Panc1 (cell line): ENCODE measurements around the gene WDR27. TPM values are rescaled to one million over a fixed set of nuclear protein-coding genes. Genes with fewer than 3 reads are reported as not detected.
A peak's percentile ranks its signal among the peaks of the same experiment; 100 is the strongest.

Experiments used
- ATAC-seq: fragments of 200-7000 bp; cut with Tn5 transposase; 2 replicates; pipeline ENCODE4 v1.9.1; 2020; ENCODE audit warnings: mild to moderate bottlenecking, moderate library complexity
- BruUV-seq: library from RNA; stranded (reverse); fragments of 400-500 nt; replicated peaks from 2 replicates; lab custom pipeline; 2021; lab: Mats Ljungman, UMichigan
- CTCF ChIA-PET: fragments of 300-600 bp; sonication (Branson Sonifier 250); formaldehyde crosslinking; loops from one replicate; lab custom pipeline; 2022; ENCODE audit warnings: antibody characterized with exemption; lab: Charles Lee
- POLR2A ChIA-PET: fragments of 300-600 bp; sonication (Branson Sonifier 250); formaldehyde crosslinking; loops from one replicate; lab custom pipeline; 2022; ENCODE audit warnings: antibody characterized with exemption; lab: Charles Lee
- DNase-seq: peaks from one replicate; pipeline ENCODE4 v3.0.0-alpha.2; 2010; ENCODE audit warnings: low read depth, low spot score
- H3K27ac ChIP-seq: 2 replicates; pipeline ENCODE4 v1.5.1; 2011; ENCODE audit warnings: mild to moderate bottlenecking, low read length, inconsistent platforms
- H3K27me3 ChIP-seq: fragments of 200-500 bp; sonication (Bioruptor generic); 2 replicates; pipeline ENCODE4 v1.6.0; 2014; ENCODE audit warnings: low read length, inconsistent platforms; ENCODE audit not compliant: control insufficient read depth, insufficient read depth
- H3K36me3 ChIP-seq: fragments of 200-500 bp; sonication (Bioruptor generic); 2 replicates; pipeline ENCODE4 v1.5.1; 2014; ENCODE audit warnings: inconsistent platforms, mild to moderate bottlenecking, low read length, moderate library complexity; ENCODE audit not compliant: control insufficient read depth, insufficient read depth
- H3K4me1 ChIP-seq: 2 replicates; pipeline ENCODE4 v1.5.1; 2011; ENCODE audit warnings: inconsistent platforms, mild to moderate bottlenecking, low read length, moderate library complexity; ENCODE audit not compliant: control insufficient read depth, insufficient read depth
- H3K4me3 ChIP-seq, 2 experiments: 2 replicates each; pipeline ENCODE4 v1.5.1; 2011 to 2012; ENCODE audit warnings: low read depth in 2 of 2, low read length in 2 of 2, mild to moderate bottlenecking in 2 of 2, inconsistent platforms in 1 of 2, moderate library complexity in 1 of 2
- H3K9me3 ChIP-seq: fragments of 200-500 bp; sonication (Bioruptor generic); 2 replicates; pipeline ENCODE4 v1.5.1; 2014; ENCODE audit warnings: low read depth, mild to moderate bottlenecking, inconsistent platforms, low read length, moderate library complexity; ENCODE audit not compliant: control insufficient read depth, insufficient read depth
- POLR2AphosphoS5 ChIP-seq: IDR thresholded peaks from 2 replicates; pipeline ENCODE4 v1.6.1; 2012; ENCODE audit warnings: mild to moderate bottlenecking, low read depth, low read length, moderate library complexity
- SIN3A ChIP-seq: IDR thresholded peaks from 2 replicates; pipeline ENCODE4 v1.6.1; 2012; ENCODE audit warnings: low read depth, mild to moderate bottlenecking, low read length, moderate library complexity, borderline replicate concordance; ENCODE audit not compliant: insufficient read depth
- TCF7L2 ChIP-seq: IDR thresholded peaks from 2 replicates; pipeline ENCODE4 v1.6.1; 2011; ENCODE audit warnings: mild to moderate bottlenecking, low read depth, low read length, inconsistent platforms
- in situ Hi-C: cut with HindIII; loops from 2 replicates; pipeline ENCODE4 v1.10.0; 2016; ENCODE audit warnings: low sequenced_read_pairs, low pct_unique_long_range_greater_than_20kb
- intact Hi-C: fragments of 100-400 bp; cut with micrococcal nuclease; formaldehyde crosslinking; loops from one replicate; pipeline ENCODE4 v1.10.0; 2022; ENCODE audit not compliant: unreplicated experiment
- total RNA-seq: library from RNA; stranded (reverse); gene quantifications from one replicate; pipeline ENCODE4 v1.2.1, GENCODE V29; 2021; ENCODE audit not compliant: unreplicated experiment
- TF ChIP-seq, protein P1 (sequence below): fragments of 450-650 bp; IDR thresholded peaks from 2 replicates; pipeline ENCODE4 v1.5.1; 2017; ENCODE audit warnings: mild to moderate bottlenecking
- TF ChIP-seq, protein P2 (sequence below), 2 experiments: IDR thresholded peaks; 2 replicates each; pipeline ENCODE4 v1.6.1; 2011 to 2012; ENCODE audit warnings: low read depth in 2 of 2, control low read depth in 1 of 2, low read length in 1 of 2, mild to moderate bottlenecking in 1 of 2, moderate library complexity in 1 of 2; ENCODE audit not compliant: insufficient read depth in 1 of 2

WDR27 gene
- total RNA-seq, 1 experiment from 2014 or later, result 56.3 TPM

DNA sequence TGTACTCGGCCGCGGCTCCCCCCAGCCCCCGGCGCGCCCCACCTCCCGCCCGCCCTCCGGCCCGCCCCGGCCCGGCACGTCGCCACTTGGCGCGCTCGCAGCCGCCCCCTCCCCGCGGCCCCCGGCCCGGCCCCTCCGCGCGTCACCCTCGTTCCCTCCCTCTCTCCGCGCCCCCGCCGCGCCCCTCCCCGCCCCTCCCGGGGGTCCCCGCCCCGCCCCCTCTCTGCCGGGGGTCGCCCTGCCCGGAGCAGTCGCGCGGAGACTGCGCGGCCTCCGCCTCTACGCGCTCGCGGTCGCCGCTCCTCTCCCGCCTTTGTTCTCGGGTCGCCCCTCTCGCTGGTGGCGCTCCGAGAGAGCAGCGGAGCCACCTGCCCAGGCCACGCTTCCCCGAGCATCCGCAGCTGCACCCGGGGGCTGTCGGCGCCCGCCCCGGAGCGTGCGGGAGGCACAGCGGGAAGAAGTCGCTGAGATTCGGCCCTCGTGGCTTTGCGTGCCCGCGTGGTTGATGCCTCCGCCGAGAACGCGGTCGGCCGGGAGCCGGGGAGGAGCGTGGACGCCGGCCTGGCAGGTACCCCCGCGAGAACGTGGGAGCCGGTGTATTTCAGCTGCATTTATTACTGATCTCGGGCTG, 22.8 kb upstream of the WDR27 start, which contains the start of gene PHF10:
Gene PHF10 (minus strand): TSS at position 7 of the 631 bp plus-strand sequence. CDS start 569 bp downstream, outside the sequence.
- BruUV-seq, result no TSS peak
- Histone ChIP-seq H3K9me3 (no peaks in the 10 kb centered on the region), H3K4me1 (peaks cover 30% of the 10 kb centered on the region), H3K4me3 (peak within 1 kb of the TSS; percentile 76 to 89), H3K27me3 (no peaks in the 10 kb centered on the region), H3K36me3 (no peaks in the 10 kb centered on the region), H3K27ac (peak within 1 kb of the TSS; percentile 90)
- ChIA-PET POLR2A (interaction anchor here (1.1 kb wide), 2 partner anchors 16 to 23 kb away, joined by 3 to 6 read pairs; no protein-coding TSS in a partner anchor), CTCF (no interaction called here)
- in situ Hi-C loops, result no loop called here
- ATAC-seq, result peak; percentile 80
- intact Hi-C loops, result no loop called here
- TF ChIP-seq, protein P1, sequence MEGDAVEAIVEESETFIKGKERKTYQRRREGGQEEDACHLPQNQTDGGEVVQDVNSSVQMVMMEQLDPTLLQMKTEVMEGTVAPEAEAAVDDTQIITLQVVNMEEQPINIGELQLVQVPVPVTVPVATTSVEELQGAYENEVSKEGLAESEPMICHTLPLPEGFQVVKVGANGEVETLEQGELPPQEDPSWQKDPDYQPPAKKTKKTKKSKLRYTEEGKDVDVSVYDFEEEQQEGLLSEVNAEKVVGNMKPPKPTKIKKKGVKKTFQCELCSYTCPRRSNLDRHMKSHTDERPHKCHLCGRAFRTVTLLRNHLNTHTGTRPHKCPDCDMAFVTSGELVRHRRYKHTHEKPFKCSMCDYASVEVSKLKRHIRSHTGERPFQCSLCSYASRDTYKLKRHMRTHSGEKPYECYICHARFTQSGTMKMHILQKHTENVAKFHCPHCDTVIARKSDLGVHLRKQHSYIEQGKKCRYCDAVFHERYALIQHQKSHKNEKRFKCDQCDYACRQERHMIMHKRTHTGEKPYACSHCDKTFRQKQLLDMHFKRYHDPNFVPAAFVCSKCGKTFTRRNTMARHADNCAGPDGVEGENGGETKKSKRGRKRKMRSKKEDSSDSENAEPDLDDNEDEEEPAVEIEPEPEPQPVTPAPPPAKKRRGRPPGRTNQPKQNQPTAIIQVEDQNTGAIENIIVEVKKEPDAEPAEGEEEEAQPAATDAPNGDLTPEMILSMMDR, result no peak
- TF ChIP-seq TCF7L2, result peak; percentile 68; the same call in 1 of the 2 replicates
- 0 out of 2 replicates have a peak, but pooled peaks have one; percentile 48 for TF ChIP-seq SIN3A
- peak; percentile 17; the same call in 1 of the 2 replicates for TF ChIP-seq POLR2AphosphoS5
- TF ChIP-seq, protein P2, sequence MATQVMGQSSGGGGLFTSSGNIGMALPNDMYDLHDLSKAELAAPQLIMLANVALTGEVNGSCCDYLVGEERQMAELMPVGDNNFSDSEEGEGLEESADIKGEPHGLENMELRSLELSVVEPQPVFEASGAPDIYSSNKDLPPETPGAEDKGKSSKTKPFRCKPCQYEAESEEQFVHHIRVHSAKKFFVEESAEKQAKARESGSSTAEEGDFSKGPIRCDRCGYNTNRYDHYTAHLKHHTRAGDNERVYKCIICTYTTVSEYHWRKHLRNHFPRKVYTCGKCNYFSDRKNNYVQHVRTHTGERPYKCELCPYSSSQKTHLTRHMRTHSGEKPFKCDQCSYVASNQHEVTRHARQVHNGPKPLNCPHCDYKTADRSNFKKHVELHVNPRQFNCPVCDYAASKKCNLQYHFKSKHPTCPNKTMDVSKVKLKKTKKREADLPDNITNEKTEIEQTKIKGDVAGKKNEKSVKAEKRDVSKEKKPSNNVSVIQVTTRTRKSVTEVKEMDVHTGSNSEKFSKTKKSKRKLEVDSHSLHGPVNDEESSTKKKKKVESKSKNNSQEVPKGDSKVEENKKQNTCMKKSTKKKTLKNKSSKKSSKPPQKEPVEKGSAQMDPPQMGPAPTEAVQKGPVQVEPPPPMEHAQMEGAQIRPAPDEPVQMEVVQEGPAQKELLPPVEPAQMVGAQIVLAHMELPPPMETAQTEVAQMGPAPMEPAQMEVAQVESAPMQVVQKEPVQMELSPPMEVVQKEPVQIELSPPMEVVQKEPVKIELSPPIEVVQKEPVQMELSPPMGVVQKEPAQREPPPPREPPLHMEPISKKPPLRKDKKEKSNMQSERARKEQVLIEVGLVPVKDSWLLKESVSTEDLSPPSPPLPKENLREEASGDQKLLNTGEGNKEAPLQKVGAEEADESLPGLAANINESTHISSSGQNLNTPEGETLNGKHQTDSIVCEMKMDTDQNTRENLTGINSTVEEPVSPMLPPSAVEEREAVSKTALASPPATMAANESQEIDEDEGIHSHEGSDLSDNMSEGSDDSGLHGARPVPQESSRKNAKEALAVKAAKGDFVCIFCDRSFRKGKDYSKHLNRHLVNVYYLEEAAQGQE (IDR thresholded peaks at IDR 0.05; ENCODE audit: insufficient read depth in 1 of 2, low read depth in 2 of 2, low read length in 1 of 2), result no peak
- no peak for DNase-seq

DNA sequence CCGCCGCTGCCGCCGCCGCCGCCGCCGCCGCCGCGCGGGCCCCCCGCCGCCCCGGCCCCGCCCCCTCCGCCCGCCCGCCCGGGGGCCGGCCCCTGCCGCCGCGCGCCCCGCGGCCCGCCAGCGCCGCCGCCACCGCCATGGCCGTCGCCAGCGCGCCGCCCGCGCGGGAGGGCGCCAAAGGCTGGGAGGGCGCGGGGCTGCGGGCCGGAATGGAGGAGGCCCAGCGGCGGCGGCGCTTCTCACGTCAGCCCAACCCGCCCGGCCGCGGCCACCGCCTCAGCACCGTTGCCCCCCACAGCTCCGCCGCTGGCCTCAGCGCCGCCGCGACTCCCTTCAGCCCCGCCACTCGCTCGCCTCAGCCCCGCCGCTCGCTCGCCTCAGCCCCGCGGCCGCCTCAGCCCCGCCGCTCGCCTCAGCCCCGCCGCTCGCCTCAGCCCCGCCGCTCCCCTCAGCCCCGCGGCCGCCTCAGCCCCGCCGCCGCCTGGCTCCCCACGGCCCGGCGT, 22.2 kb upstream of the WDR27 start:
- DNase-seq, result no peak
- ChIA-PET POLR2A (no interaction called here), CTCF (no interaction called here)
- in situ Hi-C loops, result no loop called here
- H3K36me3 ChIP-seq, result no peaks in the 10 kb centered on the region
- intact Hi-C loops, result no loop called here
- H3K27ac ChIP-seq, result no peak overlapping the region
- H3K9me3 ChIP-seq, result no peaks in the 10 kb centered on the region
- no TSS peak for BruUV-seq
- H3K4me1 ChIP-seq, result peaks cover 34% of the 10 kb centered on the region
- TF ChIP-seq, protein P2 (IDR thresholded peaks at IDR 0.05; ENCODE audit: insufficient read depth in 1 of 2, low read depth in 2 of 2, low read length in 1 of 2), result no peak
- TF ChIP-seq POLR2AphosphoS5 (no peak), SIN3A (peak; percentile 42; the same call in 1 of the 2 replicates), TCF7L2 (no peak)
- TF ChIP-seq, protein P1, result 0 out of 2 replicates have a peak, but pooled peaks have one; percentile 11
- ATAC-seq, result peak; percentile 72
- peak overlapping the region in 1 of 2 experiments; percentile 39; a peak in 2 of 4 replicates for H3K4me3 ChIP-seq
- no peaks in the 10 kb centered on the region for H3K27me3 ChIP-seq
